Testis (tissue), 2 donors: ENCODE measurements around the gene UBA52.

Experiments used
- CTCF ChIP-seq, 3 experiments: fragments of 450-650 bp in 2 of 3; fragments of 200-600 bp in 1 of 3; sonication (generic) in 1 of 3; IDR thresholded peaks; one replicate each; pipeline ENCODE4 v1.5.1; 2016 to 2019; ENCODE audit warnings: antibody characterized with exemption in 3 of 3, mild to moderate bottlenecking in 2 of 3, moderate library complexity in 1 of 3
- POLR2A ChIP-seq: fragments of 450-650 bp; IDR thresholded peaks from one replicate; pipeline ENCODE4 v1.6.1; 2017; ENCODE audit warnings: antibody characterized with exemption, mild to moderate bottlenecking, moderate library complexity

GRCh38 chr19:18580311-18580710, 8.7 kb downstream of the UBA52 start:
- no peak for TF ChIP-seq CTCF (IDR thresholded peaks at IDR 0.05)
- TF ChIP-seq POLR2A = no peak
